HAP-1 (cell line): ENCODE results near the gene CHAMP1.
A peak's percentile ranks its signal among the peaks of the same experiment; 100 is the strongest.

ENCODE experiments used
- DNase-seq, 2 experiments: peaks; one replicate each; pipeline ENCODE4 v3.0.0-alpha.2; 2016 to 2020; ENCODE audit warnings: low spot score in 2 of 2
- H3K27me3 ChIP-seq: fragments of 250-450 bp; sonication (Bioruptor Pico); 2 replicates; pipeline ENCODE4 v1.5.1; 2020; ENCODE audit warnings: low read depth, mild to moderate bottlenecking, moderate library complexity
- H3K36me3 ChIP-seq: fragments of 250-450 bp; sonication (Bioruptor Pico); replicated peaks from 2 replicates; pipeline ENCODE4 v1.5.1; 2020; ENCODE audit warnings: mild to moderate bottlenecking
- H3K4me1 ChIP-seq: fragments of 250-450 bp; sonication (Bioruptor Pico); 2 replicates; pipeline ENCODE4 v1.5.1; 2020; ENCODE audit warnings: mild to moderate bottlenecking
- H3K4me3 ChIP-seq: fragments of 250-450 bp; sonication (Bioruptor Pico); 2 replicates; pipeline ENCODE4 v1.5.1; 2020; ENCODE audit warnings: mild to moderate bottlenecking, moderate library complexity
- H3K9me3 ChIP-seq: fragments of 250-450 bp; sonication (Bioruptor Pico); 2 replicates; pipeline ENCODE4 v1.5.1; 2020; ENCODE audit warnings: mild to moderate bottlenecking, moderate library complexity
- in situ Hi-C: fragments of 300-500 bp; cut with MboI; formaldehyde crosslinking; loops from 3 replicates; pipeline ENCODE4 v1.14.3; 2020; ENCODE audit warnings: low sequenced_read_pairs, inconsistent platforms, mixed read lengths

Gene CHAMP1

DNA sequence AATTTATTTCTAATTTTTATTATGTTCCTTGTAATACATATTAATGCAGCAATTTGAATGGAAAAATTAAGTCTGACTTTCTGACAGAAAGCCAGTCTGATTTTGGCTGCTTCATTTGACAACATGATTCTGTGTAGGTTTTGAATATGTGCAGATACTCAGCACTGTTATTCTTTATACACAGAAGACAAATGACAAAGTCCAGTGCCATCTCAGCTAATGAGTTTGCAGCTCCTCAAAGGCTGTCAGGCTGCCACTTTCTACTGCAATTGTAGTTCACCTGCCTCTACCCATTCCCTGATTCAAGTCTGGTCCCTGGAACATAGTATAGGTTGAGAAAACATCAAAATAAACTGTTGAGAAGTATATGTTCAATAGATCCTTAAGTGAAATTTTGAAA lies 2.9 kb upstream of the CHAMP1 start:
- Histone ChIP-seq H3K4me1 (peaks cover 18% of the 10 kb centered on the region), H3K36me3 (peaks cover 9% of the 10 kb centered on the region), H3K9me3 (no peaks in the 10 kb centered on the region), H3K4me3 (no peak overlapping the region), H3K27me3 (no peaks in the 10 kb centered on the region)
- in situ Hi-C loops, result no loop called here
- no peak for DNase-seq

DNA sequence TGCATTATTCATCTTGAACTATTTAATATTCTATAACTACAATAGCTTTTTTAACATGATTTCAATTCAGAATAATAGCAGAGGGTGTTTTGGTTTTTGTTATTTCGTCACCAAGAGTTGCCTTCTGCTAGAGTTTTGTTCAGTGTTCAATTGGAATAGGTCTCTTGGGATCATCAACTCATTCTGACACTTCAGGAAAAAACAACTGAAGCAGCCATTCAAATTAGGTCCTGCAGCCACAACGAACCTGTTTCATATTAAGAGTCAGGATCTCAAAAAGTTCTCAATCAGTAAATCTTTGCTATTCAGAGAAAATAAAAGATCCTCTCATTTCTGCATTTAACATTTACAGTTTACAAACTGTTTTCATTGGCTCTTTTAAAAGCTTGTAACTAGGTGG lies 2.4 kb upstream of the CHAMP1 start:
- H3K9me3 ChIP-seq, result no peaks in the 10 kb centered on the region
- H3K36me3 ChIP-seq, result peaks cover 10% of the 10 kb centered on the region
- in situ Hi-C loops, result no loop called here
- peaks cover 18% of the 10 kb centered on the region for H3K4me1 ChIP-seq
- H3K27me3 ChIP-seq, result no peaks in the 10 kb centered on the region
- H3K4me3 ChIP-seq, result no peak overlapping the region
- peak in 1 of 2 experiments; percentile 41 for DNase-seq

DNA sequence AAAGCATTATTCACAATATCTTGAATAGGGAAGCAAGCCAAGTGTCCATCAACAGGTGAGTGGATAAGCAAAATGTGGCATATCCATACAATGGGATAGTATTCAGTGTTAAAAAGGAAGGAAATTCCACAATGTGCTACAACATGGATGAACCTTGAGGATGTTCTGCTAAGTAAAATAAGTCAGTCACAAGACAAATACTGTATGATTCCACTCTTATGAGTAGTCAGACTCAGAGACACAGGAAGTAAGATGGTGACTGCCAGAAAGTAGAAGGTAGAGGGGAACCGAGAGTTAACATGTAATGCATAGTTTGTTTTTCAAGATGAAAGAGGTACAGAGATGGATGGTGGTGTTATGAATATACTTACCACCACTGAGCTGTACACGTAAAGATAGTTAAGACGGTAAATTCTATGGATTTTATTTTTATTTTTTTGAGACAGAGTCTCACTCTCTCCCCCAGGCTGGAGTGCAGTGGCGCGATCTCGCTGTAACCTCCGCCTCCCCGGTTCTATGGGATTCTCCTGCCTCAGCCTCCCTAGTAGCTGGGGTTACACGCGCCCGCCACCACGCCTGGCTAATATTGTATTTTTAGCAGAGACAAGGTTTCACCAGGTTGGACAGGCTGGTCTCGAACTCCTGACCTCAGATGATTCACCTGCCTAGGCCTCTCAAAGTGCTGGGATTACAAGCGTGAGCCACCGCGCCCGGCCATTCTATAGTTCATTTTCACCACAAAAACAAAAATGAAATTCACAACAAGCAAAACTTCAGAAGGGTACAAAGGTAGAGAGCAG lies 1.0 kb upstream of the CHAMP1 start:
- peaks cover 18% of the 10 kb centered on the region for H3K4me1 ChIP-seq
- DNase-seq, result no peak
- H3K27me3 ChIP-seq, result no peaks in the 10 kb centered on the region
- peak overlapping the region; percentile 62 for H3K4me3 ChIP-seq
- peaks cover 7% of the 10 kb centered on the region for H3K36me3 ChIP-seq
- H3K9me3 ChIP-seq, result no peaks in the 10 kb centered on the region
- in situ Hi-C loops, result no loop called here

DNA sequence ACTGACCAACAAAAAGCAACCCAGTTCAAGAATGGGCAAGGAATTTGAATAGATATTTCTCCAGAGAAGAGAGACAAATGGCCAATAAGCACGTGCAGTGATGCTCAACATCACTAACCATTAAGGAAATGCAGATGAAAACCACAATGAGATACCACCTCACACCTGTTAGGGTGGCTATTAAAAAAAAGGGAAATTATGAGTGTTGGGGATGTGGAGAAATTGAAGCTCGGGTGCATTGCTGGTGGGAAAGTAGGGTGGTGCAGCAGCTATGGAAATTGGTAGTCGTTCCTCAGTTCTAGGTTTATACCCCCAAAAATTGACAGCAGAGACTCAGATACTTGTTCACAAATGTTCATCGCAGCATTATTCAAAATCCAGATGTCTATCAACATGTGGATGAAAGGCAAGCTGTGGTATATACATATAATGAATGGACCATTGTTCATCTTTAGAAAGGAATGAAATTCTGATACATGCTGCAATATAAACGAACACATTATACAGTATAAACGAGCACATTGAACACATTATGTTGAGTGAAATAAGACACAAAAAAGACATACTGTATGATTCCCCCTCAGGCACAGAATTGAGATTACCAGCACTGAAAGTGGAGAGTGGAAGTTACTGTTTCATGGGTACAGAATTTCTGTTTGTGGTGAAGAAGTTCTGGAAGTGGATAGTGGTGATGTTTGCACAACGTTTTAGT lies 927 bp downstream of the CHAMP1 start:
- H3K36me3 ChIP-seq, result peaks cover 12% of the 10 kb centered on the region
- no peaks in the 10 kb centered on the region for H3K9me3 ChIP-seq
- no peaks in the 10 kb centered on the region for H3K27me3 ChIP-seq
- DNase-seq, result peak in 1 of 2 experiments; percentile 44
- peaks cover 18% of the 10 kb centered on the region for H3K4me1 ChIP-seq
- H3K4me3 ChIP-seq, result peak overlapping the region; percentile 62
- in situ Hi-C loops, result no loop called here

DNA sequence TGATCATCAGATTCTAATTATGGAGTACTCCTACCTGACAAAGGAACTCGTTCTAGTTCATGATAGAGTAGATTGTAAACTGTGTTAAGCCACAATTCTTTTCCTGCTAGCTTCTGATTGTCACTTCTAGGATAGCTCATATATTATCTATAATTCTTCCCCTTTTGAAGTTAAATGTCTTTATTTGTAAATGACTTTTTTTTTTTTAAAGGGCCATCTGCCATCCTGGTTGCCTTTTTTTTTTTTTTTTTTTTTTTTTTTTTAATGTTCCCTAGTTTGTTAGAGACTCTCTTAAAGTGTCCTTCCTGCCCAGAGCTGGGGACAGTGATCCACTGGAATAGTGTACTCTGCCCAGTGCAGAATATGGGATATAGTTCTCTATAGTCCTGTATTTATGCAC lies 4.3 kb downstream of the CHAMP1 start:
- in situ Hi-C loops, result no loop called here
- H3K4me1 ChIP-seq, result peaks cover 5% of the 10 kb centered on the region
- no peak for DNase-seq
- no peak overlapping the region for H3K4me3 ChIP-seq
- H3K9me3 ChIP-seq, result no peaks in the 10 kb centered on the region
- no peaks in the 10 kb centered on the region for H3K27me3 ChIP-seq
- H3K36me3 ChIP-seq, result peaks cover 37% of the 10 kb centered on the region

DNA sequence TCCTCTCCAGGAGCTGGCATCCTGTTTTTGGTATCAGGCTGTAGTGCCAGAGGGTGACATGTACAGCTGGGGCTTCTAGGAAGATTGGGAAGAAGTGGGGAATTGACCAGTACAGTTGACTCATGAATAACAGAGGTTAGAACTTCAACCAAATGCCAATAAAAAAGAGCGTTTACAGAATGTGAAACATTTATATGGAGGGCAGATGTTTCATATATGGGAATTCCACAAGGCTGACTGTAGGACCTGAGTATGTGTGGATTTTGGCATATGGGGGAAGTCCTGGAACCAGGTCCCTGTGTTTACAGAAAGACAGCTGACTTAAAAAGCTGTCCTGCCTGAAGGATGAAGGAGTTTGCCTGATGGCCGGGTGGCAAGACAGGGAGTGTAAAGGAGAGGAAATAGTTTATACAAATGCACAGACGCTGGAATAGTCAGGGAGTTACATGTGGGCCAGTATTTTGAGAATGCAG lies 5.2 kb downstream of the CHAMP1 start:
- H3K4me1 ChIP-seq, result peaks cover 3% of the 10 kb centered on the region
- no peaks in the 10 kb centered on the region for H3K27me3 ChIP-seq
- H3K4me3 ChIP-seq, result no peak overlapping the region
- DNase-seq, result no peak
- H3K9me3 ChIP-seq, result no peaks in the 10 kb centered on the region
- in situ Hi-C loops, result no loop called here
- peaks cover 45% of the 10 kb centered on the region for H3K36me3 ChIP-seq

DNA sequence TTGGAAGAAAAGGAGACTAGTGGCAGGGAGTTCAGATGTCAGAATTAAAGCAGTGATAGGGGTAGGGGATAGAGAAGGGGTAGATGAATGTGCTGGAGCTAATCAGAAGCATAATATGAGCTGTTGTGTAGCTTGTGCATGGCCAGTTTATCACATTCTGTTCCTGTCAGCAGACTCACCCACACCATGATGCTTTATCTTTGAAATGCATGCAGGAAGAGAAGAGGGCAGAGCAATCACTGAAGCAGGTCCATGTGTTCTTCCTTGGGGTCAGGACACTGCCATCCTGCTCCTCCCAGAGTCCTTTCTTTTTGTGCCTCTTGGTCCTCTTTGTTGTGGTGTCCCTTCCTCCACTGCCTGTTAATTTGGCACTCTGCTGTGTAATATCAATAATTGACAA lies 5.8 kb downstream of the CHAMP1 start:
- in situ Hi-C loops, result no loop called here

DNA sequence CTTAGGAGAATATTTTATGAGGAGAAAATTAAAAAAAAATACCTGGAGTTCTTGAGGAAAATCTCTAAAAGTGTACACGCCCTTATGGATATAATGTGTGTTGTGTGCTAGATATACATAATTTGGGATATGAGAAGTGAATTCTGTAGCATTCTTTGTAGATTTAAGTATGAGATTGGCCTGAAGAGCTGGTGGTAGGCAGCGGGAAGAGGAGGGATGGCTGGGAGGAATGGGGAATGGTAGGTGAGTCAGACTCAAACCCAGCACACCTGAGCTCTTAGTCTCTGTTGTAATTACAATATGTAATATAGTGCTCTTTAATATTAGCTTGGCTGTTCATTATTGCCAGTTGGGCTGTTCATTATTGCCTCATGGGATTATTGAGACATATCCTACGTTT lies 7.0 kb downstream of the CHAMP1 start:
- Histone ChIP-seq H3K36me3 (peaks cover 61% of the 10 kb centered on the region), H3K27me3 (no peaks in the 10 kb centered on the region), H3K4me1 (no peaks in the 10 kb centered on the region), H3K9me3 (no peaks in the 10 kb centered on the region), H3K4me3 (no peak overlapping the region)
- DNase-seq, result no peak
- in situ Hi-C loops, result no loop called here

More for the DNA sequence above, 5.8 kb downstream of the CHAMP1 start:
- Histone ChIP-seq H3K4me1 (peaks cover 3% of the 10 kb centered on the region), H3K36me3 (peaks cover 51% of the 10 kb centered on the region), H3K9me3 (no peaks in the 10 kb centered on the region), H3K4me3 (no peak overlapping the region), H3K27me3 (no peaks in the 10 kb centered on the region)
- DNase-seq, result no peak

DNA sequence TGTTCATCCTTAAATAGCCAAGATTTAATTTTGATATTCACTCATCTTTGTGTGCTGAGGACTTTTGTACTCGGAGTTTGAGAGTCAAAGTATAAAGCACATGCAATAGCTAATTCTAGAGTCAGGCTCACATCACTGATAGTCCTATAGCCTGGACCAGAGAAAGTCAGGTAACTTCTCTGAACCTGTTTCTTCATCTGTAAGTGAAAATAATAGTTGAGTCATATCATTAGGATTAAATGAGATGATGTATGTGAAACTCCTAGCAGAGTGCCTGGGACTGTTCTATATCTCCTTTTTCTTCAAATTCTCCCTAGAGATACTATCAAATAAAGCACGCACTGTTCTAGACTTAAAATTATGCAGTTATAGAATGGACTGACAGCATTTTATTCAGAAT lies 9.0 kb downstream of the CHAMP1 start:
- no peaks in the 10 kb centered on the region for H3K4me1 ChIP-seq
- H3K9me3 ChIP-seq, result no peaks in the 10 kb centered on the region
- H3K27me3 ChIP-seq, result no peaks in the 10 kb centered on the region
- peaks cover 58% of the 10 kb centered on the region for H3K36me3 ChIP-seq
- no peak overlapping the region for H3K4me3 ChIP-seq
- in situ Hi-C loops, result no loop called here
- no peak for DNase-seq

DNA sequence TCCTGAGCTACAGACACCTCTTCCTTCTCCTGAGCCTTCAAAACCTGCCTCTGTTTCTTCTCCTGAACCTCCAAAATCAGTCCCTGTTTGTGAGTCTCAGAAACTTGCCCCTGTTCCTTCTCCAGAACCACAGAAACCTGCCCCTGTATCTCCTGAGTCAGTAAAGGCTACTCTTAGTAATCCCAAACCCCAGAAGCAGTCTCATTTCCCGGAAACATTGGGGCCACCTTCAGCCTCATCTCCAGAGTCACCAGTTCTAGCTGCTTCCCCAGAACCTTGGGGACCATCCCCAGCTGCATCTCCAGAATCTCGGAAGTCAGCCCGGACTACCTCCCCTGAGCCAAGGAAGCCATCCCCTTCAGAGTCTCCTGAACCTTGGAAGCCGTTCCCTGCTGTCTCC lies 10.0 kb downstream of the CHAMP1 start:
- Histone ChIP-seq H3K4me3 (no peak overlapping the region), H3K36me3 (peaks cover 58% of the 10 kb centered on the region), H3K27me3 (no peaks in the 10 kb centered on the region), H3K9me3 (no peaks in the 10 kb centered on the region), H3K4me1 (no peaks in the 10 kb centered on the region)
- in situ Hi-C loops, result no loop called here
- no peak for DNase-seq

DNA sequence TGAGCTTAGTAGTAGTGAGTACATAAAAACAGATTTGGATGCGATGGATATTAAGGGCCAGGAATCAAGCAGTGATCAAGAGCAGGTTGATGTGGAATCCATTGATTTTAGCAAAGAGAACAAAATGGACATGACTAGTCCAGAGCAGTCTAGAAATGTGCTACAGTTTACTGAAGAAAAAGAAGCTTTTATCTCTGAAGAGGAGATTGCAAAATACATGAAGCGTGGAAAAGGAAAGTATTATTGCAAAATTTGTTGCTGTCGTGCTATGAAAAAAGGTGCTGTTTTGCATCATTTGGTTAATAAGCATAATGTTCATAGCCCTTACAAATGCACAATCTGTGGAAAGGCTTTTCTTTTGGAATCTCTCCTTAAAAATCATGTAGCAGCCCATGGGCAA lies 11.4 kb downstream of the CHAMP1 start:
- H3K36me3 ChIP-seq, result peaks cover 53% of the 10 kb centered on the region
- no peak for DNase-seq

DNA sequence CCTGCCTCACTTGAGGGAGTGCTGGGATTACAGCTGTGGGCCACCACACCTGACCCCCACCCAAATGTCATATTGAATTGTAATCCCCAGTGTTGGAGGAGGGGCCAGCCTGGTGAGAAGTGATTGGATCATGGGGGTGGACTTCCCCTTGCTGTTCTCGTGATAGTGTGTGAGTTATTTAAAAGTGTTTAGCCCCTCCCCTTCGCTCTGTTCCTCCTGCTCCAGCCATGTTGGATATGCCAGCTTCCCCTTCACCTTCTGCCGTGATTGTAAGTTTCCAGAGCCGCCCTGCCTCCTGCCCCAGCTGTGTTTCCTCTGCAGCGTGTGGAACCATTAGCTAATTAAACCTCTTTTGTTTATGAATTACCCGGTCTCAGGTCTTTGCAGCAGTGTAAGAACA lies 13.7 kb downstream of the CHAMP1 start:
- in situ Hi-C loops, result no loop called here
- DNase-seq, result no peak
- no peaks in the 10 kb centered on the region for H3K9me3 ChIP-seq
- H3K4me3 ChIP-seq, result no peak overlapping the region
- H3K4me1 ChIP-seq, result no peaks in the 10 kb centered on the region
- H3K36me3 ChIP-seq, result peaks cover 34% of the 10 kb centered on the region
- H3K27me3 ChIP-seq, result no peaks in the 10 kb centered on the region

More for the DNA sequence above, 11.4 kb downstream of the CHAMP1 start:
- Histone ChIP-seq H3K4me1 (no peaks in the 10 kb centered on the region), H3K4me3 (no peak overlapping the region), H3K27me3 (no peaks in the 10 kb centered on the region), H3K9me3 (no peaks in the 10 kb centered on the region)
- in situ Hi-C loops, result no loop called here

DNA sequence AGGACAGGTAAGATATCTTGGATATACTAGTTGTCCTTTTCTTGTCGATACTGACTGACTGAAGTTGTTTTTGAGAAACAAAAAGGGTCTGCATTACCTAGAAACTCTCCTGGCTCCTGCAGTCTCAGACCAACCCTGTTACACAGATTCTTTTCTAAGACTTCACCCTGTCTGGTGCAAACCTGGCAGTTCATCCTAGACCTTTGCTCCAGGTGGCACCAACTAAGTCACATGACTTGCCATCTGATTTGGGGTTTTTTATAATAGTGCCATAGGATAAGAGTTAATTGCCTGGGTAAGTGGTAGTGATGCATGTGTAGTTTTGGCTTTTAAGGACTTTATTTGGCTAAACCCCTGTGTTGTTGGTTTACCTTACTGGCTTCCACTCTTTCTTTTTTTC lies 14.3 kb downstream of the CHAMP1 start:
- in situ Hi-C loops, result no loop called here
- no peak for DNase-seq
- H3K4me3 ChIP-seq, result no peak overlapping the region
- H3K36me3 ChIP-seq, result peaks cover 29% of the 10 kb centered on the region
- no peaks in the 10 kb centered on the region for H3K4me1 ChIP-seq
- no peaks in the 10 kb centered on the region for H3K27me3 ChIP-seq
- no peaks in the 10 kb centered on the region for H3K9me3 ChIP-seq

DNA sequence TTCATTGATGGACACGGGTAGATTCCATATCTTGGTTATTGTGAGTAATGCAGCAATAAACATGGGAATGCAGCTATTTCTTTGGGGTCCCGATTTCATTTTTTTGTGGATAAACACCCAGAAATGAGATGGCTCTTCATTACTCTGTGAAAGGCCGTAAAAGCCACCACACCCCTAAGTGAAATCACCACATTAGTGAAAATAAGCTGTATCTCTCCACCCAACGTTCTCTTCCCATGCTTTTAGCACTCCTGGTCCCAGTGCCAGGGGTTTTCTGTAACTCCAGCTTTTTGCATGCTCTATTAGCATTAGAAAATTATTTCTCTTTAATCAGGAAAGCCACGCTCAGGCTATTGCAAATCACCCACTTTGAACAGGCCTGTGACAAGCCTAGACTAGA lies 15.8 kb downstream of the CHAMP1 start:
- peaks cover 14% of the 10 kb centered on the region for H3K36me3 ChIP-seq
- in situ Hi-C loops, result no loop called here
- H3K27me3 ChIP-seq, result no peaks in the 10 kb centered on the region
- H3K4me1 ChIP-seq, result no peaks in the 10 kb centered on the region
- H3K9me3 ChIP-seq, result no peaks in the 10 kb centered on the region
- DNase-seq, result no peak
- H3K4me3 ChIP-seq, result no peak overlapping the region
